Calu3 (cell line): Measurements from ENCODE around the gene GASK1B. TPM values are rescaled to one million over a fixed set of nuclear protein-coding genes. Genes with fewer than 3 reads are reported as not detected.

ENCODE experiments used
- BruUV-seq: library from RNA; stranded (reverse); fragments of 400-500 nt; replicated peaks from 2 replicates; lab custom pipeline; 2021; lab: Mats Ljungman, UMichigan
- CTCF ChIA-PET: fragments of 300-600 bp; sonication (Branson Sonifier 250); formaldehyde crosslinking; loops from one replicate; lab custom pipeline; 2022; ENCODE audit warnings: antibody characterized with exemption; lab: Charles Lee
- DNase-seq: peaks from one replicate; pipeline ENCODE4 v3.0.0; 2022
- H3K27ac Mint-ChIP-seq: one replicate; pipeline ENCODE4 v1.8.0; 2022; ENCODE audit warnings: mixed read lengths; ENCODE audit not compliant: unreplicated experiment
- H3K27me3 Mint-ChIP-seq: one replicate; pipeline ENCODE4 v1.8.0; 2022; ENCODE audit warnings: mixed read lengths; ENCODE audit not compliant: unreplicated experiment
- H3K36me3 Mint-ChIP-seq: one replicate; pipeline ENCODE4 v1.8.0; 2022; ENCODE audit warnings: mild to moderate bottlenecking, moderate library complexity, mixed read lengths; ENCODE audit not compliant: insufficient read depth, unreplicated experiment
- H3K4me1 Mint-ChIP-seq: one replicate; pipeline ENCODE4 v1.8.0; 2022; ENCODE audit warnings: mild to moderate bottlenecking, low read depth, mixed read lengths; ENCODE audit not compliant: unreplicated experiment
- H3K4me3 Mint-ChIP-seq: one replicate; pipeline ENCODE4 v1.8.0; 2022; ENCODE audit warnings: mild to moderate bottlenecking, low read depth, moderate library complexity, mixed read lengths; ENCODE audit not compliant: unreplicated experiment
- H3K9me3 Mint-ChIP-seq: one replicate; pipeline ENCODE4 v1.8.0; 2022; ENCODE audit warnings: low read depth, mixed read lengths; ENCODE audit not compliant: unreplicated experiment
- intact Hi-C: fragments of 100-400 bp; cut with micrococcal nuclease; formaldehyde crosslinking; loops from one replicate; pipeline ENCODE4 v1.10.0; 2022; ENCODE audit not compliant: unreplicated experiment
- total RNA-seq: library from RNA; stranded (reverse); gene quantifications from 2 replicates; pipeline ENCODE4 v1.2.3, GENCODE V29; 2022
- TF ChIP-seq, protein P1 (sequence below): fragments of 200-600 bp; IDR thresholded peaks from one replicate; pipeline ENCODE4 v1.8.0; 2022; ENCODE audit warnings: antibody characterized with exemption; ENCODE audit not compliant: unreplicated experiment

The GASK1B gene
- total RNA-seq, 1 experiment from 2014 or later: 2.3 TPM

DNA sequence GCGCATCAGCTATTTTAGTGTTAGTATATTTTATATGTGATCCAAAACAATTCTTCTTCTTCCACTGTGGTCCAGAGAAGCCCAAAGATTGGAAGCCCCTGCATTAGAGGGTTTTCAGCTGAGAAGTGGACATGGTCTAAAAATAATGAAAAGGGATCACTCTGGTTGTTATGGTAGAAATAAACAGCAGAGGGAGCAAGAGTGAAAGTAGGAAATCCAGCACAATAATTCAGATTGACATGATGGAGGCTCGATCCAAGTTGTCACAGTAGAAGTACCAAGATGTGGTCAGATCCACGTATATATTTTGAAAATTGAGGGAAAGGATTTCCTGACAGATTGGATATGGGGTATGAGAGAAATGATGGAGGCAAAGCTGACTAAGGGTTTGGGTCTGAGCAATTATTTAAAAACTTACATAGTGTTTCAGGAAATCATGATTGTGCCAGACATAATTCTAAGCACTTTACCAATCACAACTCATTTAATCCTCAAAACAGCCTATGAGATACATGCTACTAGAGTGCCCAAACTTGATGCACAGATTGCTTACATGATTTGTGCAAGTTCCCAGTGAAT, 20.4 kb upstream of the GASK1B start:
- TF ChIP-seq, protein P1, sequence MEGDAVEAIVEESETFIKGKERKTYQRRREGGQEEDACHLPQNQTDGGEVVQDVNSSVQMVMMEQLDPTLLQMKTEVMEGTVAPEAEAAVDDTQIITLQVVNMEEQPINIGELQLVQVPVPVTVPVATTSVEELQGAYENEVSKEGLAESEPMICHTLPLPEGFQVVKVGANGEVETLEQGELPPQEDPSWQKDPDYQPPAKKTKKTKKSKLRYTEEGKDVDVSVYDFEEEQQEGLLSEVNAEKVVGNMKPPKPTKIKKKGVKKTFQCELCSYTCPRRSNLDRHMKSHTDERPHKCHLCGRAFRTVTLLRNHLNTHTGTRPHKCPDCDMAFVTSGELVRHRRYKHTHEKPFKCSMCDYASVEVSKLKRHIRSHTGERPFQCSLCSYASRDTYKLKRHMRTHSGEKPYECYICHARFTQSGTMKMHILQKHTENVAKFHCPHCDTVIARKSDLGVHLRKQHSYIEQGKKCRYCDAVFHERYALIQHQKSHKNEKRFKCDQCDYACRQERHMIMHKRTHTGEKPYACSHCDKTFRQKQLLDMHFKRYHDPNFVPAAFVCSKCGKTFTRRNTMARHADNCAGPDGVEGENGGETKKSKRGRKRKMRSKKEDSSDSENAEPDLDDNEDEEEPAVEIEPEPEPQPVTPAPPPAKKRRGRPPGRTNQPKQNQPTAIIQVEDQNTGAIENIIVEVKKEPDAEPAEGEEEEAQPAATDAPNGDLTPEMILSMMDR: no peak
- H3K4me3 Mint-ChIP-seq: no peak overlapping the region
- intact Hi-C loops: loop anchor here (1.0 to 5.0 kb wide), 2 partner anchors 62 to 434 kb away; no protein-coding TSS in a partner anchor
- no TSS peak for BruUV-seq
- no peaks in the 10 kb centered on the region for H3K27me3 Mint-ChIP-seq
- H3K4me1 Mint-ChIP-seq: no peaks in the 10 kb centered on the region
- H3K36me3 Mint-ChIP-seq: no peaks in the 10 kb centered on the region
- H3K27ac Mint-ChIP-seq: no peak overlapping the region
- DNase-seq: no peak
- no peaks in the 10 kb centered on the region for H3K9me3 Mint-ChIP-seq
- CTCF ChIA-PET: interaction anchor here (1.6 kb wide), 1 partner anchor 17 kb away, joined by 4 read pairs; the partner anchor contains the start of gene TMEM144

GRCh38 chr4:158192439-158193158, 19.8 kb upstream of the GASK1B start:
- no TSS peak for BruUV-seq
- TF ChIP-seq, protein P1: no peak
- DNase-seq: no peak
- Mint-ChIP-seq H3K4me3 (no peak overlapping the region), H3K4me1 (no peaks in the 10 kb centered on the region), H3K9me3 (no peaks in the 10 kb centered on the region), H3K27ac (no peak overlapping the region), H3K36me3 (no peaks in the 10 kb centered on the region), H3K27me3 (no peaks in the 10 kb centered on the region)
- CTCF ChIA-PET: interaction anchor here (1.6 kb wide), 1 partner anchor 18 kb away, joined by 4 read pairs; the partner anchor contains the start of gene TMEM144
- intact Hi-C loops: loop anchor here (1.0 to 5.0 kb wide), 2 partner anchors 63 to 435 kb away; no protein-coding TSS in a partner anchor

- H3K27ac Mint-ChIP-seq: no peak overlapping the region
- H3K4me1 Mint-ChIP-seq: no peaks in the 10 kb centered on the region
- intact Hi-C loops: loop anchor here (5.0 kb wide), 1 partner anchor 437 kb away; no protein-coding TSS in a partner anchor
- CTCF ChIA-PET: no interaction called here
- H3K27me3 Mint-ChIP-seq: no peaks in the 10 kb centered on the region
- H3K9me3 Mint-ChIP-seq: no peaks in the 10 kb centered on the region
- DNase-seq: no peak
- no peaks in the 10 kb centered on the region for H3K36me3 Mint-ChIP-seq
- TF ChIP-seq, protein P1: no peak
- H3K4me3 Mint-ChIP-seq: no peak overlapping the region
- BruUV-seq: no TSS peak
These were observed 17.9 kb upstream of the GASK1B start for GRCh38 chr4:158190718-158191117.

- intact Hi-C loops: no loop called here
- TF ChIP-seq, protein P1: no peak
- no peak for DNase-seq
- Mint-ChIP-seq H3K4me3 (no peak overlapping the region), H3K27ac (no peak overlapping the region), H3K9me3 (no peaks in the 10 kb centered on the region), H3K27me3 (no peaks in the 10 kb centered on the region), H3K4me1 (no peaks in the 10 kb centered on the region), H3K36me3 (no peaks in the 10 kb centered on the region)
- CTCF ChIA-PET: no interaction called here
- no TSS peak for BruUV-seq
These were observed 16.6 kb upstream of the GASK1B start for GRCh38 chr4:158189422-158189821.
